Putamen (tissue), 1 donor: ENCODE results near the gene NBAS.
"Not testable (repeated sequence)": the region's sequence is repeated elsewhere in the genome, so short reads cannot be mapped to it uniquely, and the experiment has no call there.

Experiments
- DNase-seq: peaks from one replicate; pipeline ENCODE4 v3.0.0-alpha.2; 2016; ENCODE audit warnings: low spot score

NBAS gene

DNA sequence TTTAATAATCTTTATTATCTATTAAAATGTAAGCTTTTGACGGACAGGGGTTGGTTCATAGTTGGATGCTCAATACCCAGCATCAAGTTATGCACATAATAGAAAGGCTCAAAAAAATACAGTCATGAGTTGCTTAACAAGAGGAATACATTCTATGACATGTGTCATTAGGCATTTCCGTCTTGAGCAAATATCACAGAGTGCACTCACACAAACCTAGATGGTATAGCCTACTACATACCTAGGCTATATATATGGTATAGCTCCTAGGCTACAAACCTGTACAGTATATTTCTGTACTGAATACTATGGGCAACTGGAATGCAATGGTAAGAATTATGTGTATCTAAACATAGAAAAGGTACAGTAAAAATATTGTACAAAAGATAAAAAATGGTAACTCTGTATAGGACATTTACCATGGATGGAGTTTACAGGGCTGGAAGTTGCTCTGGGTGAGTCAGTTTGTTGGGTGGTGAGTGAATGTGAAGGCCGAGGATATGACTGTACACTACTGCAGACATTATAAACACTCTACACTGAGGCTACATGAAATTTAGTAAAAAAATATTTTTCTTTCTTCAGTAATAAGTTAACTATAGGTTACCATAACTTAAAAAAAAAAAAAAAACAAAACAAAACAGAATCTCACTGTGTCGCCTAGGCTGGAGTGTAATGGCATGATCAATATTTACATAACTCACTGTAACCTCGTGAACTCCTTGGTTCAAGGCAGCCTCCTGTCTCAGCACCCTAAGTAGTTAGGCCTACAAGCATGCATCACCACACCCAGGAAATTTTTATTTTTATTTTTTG lies 201.2 kb downstream of the NBAS start:
- no peak for DNase-seq

DNA sequence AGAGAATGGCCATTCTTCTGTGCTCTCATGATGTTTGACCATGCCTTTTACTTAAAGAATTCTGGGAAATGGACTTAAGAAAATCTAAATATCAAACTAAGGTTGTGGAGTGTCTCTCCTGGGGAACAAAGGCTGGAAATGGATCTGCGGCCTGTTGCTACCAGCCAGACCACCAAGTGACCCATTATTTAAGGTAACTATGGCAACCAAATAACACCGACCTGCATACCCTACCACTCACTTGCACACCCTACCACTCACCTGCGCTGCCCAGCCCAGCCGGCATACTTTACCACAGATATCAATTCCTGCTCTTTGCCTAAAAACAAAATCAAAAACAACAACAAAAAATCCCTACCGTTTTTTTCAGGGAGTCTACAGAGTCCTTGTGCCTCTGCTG lies 203.2 kb downstream of the NBAS start:
- no peak for DNase-seq

DNA sequence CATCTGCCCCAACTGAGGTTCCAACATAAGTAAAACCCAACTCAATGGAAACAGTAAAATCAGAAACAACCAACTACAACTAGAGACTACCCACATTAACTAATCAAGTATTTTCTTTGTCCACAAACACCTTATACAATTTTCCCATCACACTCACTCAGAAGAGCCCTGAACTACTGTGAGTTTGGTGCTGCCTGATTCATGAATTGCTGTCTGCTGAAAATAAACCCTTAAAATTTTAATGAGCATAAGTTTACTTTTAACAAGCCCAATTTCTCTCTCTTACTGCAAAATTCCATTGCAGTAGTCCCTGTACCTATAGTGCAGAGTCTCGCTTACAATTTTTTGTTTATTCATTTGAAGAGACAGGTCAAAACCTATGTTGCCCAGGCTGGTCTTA lies 203.9 kb downstream of the NBAS start:
- DNase-seq = no peak

DNA sequence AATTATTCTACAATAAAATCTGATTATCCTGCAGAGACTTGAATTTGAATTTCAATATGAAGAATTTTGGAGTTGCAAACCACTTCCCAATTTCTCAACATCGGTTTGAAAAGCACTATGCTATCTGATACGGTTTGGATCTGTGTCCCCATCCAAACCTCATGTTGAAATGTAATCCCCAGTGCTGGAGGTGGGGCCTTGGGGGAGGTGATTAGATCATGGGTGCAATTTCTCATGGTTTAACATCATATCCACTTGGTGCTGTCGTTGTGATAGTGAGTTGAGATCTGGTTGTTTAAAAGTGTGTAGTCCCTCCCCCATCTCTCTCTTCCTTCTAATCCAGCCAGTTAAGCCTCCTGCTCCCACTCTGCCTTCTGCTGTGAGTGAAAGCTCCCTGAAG lies 205.7 kb downstream of the NBAS start:
- no peak for DNase-seq

DNA sequence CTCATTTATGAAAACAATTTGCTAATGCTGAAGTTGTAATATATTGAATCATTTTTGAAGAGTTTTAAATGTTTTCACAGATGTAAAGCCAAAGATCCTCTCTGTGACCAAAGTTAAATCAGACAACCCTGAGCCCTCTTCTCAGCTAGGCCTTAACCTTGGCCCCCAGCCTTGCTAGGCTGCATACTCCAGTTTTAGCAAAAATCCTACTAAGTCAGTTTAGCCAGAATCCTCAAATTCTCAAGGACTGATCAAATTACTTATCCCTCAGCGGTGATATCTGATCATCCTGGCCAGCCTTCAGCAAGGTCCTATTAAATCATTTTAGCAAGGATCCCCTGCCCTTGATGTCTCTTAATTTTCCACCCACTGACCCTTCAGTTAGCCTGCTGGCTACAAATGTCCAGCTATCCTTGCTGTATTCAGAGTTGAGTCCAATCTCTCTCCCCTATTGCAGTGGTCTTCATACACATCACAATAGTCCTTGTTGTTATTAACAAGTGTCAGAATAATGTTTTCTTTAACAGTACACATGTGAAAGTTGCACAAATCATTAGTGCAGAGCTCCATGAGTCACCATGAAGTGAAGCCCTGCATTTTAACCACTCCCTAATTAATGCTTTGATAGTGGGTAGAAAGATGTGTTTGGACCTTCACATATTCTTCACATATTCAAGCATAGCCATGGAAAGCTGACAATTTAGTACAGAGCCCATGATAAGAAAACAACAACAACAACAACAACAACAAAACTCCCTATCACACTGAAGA lies 206.4 kb downstream of the NBAS start:
- DNase-seq = no peak

DNA sequence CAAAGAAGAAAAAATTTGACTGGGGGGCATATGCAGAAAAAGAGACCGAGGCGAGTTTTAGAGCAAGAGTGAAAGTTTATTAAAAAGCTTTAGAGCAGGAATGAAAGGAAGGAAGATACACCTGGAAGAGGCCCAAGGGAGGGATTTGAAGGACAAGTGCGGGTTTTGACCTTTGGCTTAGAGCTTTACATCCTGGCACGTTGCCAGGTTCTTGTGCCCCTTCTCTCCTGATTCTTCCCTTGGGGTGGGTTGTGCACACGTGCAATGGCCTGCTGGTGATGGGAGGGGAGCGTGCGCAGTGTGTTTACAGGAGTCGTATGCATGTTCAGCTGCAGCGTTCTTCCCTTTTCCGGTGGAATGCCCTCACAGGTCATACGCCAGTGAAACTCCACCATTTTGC lies 208.8 kb downstream of the NBAS start:
- DNase-seq = no peak

DNA sequence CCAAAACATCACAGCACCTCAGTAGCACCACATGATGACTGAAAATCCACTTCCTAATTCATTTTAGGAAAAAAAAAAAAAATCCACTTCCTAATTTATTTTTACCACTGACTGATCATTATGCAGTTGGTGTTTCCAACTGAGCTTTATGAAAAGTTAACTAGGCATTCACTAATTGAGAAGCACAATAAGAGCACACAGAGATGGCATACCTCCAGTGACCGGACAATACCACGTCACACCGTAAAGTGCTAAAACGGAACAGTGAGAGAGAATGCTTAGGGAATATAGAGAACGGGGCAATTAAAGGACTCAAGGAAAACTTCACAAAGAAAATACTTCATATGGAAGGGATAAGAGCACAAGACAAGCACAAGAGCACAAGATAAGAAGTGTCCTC lies 212.5 kb downstream of the NBAS start:
- no peak for DNase-seq

DNA sequence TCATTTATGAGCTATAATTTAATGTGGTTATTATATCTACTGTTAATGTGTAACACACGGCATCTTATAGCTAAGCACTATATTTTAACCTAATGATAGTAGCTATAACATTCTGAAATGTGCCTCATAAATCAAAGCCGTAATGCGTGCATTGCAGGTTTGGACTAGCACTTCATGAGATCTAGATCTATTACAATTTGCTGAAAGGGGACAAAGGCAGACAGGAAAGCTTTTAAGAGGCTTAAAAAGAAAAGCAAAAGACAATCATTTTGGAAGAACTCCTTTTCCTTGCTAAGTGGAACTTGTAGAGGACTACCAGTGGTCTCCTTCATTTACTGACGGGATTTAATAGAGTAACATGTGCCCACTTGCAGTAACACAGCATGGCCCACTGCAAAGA lies 213.1 kb downstream of the NBAS start:
- no peak for DNase-seq

DNA sequence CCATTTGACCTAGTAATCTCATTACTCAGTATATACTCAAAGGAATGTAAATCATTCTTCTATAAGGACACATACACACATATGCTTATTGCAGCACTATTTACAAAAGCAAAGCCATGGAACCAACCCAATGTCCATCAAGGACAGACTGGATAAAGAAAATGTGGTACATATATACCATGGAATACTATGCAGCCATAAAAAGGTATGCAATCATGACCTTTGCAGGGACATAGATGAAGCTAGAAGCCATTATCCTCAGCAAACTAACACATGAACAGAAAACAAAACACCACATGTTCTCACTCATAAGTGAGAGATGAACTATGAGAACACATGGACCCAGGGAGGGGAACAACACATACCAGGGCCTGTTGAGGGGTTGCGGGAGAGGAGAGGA lies 214.5 kb downstream of the NBAS start:
- DNase-seq = no peak

DNA sequence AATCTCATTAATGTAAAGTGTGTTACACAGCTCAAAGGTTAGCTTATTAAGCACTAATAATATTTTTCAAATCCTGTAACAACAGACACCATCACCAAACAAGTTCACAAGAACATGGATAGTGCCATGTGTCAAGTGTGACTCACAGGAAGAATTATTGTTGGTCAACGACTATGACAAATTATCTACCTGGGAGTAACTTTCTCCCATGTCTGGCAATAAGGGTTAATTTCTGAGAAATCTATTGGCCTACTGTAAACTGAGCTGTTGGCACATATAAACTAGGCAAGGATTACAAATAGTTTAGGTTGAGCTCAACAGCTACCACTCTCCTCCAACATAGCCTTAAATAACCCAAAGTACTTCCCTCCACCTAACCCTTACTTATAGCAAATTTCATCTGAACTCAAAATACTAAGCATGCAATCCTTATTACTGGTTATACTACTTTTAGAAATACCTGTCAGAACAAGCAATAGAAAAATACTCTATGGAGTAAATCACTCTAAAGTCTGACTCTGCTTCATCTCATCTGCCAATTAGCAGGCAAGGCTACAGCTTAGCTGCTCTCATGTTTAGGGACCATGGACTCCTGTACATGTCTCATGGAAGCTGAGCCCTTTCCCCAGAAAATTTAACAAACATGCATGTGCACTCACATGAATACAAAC lies 223.0 kb downstream of the NBAS start:
- no peak for DNase-seq

DNA sequence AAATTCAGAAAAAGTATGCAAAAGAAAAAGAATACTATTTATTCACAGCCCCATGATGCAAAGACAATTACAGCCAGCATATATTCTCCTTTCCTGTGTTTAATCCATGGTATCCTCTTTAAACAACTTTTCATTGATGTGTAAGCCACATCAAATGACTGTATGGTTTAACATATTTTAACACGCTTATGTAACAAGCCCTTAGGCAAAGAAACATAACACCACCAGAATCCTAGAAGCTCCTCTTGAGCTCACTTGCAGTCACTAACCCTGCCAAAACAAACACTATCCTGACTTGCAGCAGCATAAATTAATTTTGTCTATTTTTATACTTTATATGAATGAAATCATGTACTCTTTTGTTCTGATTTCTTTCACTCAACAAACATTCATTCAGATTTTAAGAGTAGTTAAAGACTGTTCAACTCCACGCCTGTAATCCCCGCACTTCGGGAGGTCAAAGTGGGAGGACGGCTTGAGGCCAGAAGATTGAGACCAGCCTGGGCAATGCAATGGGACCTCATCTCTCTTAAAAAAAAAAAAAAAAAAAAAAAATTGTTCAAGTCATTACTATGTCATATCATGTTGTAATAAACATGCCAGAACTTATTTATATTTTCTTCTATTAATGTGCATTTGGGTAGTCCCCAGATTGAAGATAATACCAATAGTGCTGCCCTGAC lies 226.3 kb downstream of the NBAS start:
- no peak for DNase-seq

DNA sequence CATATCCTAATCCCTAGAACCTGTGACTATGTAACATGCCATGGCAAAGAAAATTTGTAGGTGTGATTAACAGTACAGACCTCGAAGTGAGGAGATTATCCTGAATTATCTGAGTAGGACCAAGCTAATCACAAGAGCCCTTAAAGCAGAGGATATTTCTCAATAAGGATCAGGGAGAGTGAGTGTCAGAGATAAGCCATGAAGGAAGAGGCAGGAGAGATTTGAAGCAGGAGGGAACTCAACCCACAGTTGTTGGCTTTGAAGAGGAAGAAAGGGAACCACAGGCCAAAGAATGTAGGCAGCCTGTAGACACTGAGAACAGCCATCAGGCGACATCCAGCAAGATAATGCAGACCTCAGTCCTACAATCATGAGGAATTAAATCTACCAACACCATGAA lies 229.3 kb downstream of the NBAS start:
- no peak for DNase-seq

DNA sequence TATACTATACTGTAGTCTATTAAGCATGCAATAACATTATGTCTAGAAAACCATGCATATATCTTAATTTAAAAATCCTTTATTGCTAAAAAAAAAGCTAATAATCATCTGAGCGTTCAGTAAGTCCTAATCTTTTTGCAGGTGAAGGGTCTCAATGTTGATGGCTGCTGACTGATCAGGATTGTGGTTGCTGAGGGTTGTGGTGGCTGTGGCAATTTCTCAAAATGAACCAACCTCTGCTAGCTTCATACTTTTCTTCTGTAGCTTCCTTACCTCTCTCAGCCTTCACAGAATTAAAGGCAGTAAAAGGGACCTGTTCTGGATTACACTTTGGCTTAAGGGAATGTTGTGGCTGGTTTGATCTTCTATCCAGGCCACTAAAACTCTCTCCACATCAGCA lies 235.8 kb downstream of the NBAS start:
- DNase-seq = no peak

DNA sequence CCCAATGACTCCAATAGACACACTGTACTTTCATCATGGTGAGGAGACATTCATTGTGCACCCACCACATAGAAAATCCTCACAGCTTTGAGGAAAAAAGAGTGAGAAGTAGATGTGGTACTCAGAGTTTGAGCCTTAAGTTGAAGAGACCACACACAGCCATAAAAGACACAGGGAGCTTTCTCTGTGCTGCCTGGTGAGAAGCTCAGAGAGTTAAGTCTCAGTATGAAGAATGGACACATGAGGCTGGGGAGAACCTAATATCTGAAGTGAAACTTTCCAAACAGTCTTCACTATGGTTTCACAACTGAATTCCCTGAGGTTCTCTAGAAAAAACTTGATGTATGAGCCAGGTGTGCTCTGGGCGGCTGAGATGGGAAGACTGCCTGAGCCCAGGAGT lies 237.9 kb downstream of the NBAS start:
- no peak for DNase-seq

DNA sequence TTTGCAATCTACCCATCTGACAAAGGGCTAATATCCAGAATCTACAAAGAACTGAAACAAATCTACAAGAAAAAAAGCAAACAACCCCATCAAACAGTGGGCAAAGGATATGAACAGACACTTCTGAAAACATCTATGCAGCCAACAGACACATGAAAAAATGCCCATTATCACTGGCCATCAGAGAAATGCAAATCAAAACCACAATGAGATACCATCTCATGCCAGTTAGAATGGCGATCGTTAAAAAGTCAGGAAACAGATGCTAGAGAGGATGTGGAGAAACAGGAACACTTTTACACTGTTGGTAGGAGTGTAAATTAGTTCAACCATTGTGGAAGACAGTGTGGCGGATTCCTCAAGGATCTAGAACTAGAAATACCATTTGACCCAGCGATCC lies 239.7 kb downstream of the NBAS start:
- DNase-seq = not testable (repeated sequence)

DNA sequence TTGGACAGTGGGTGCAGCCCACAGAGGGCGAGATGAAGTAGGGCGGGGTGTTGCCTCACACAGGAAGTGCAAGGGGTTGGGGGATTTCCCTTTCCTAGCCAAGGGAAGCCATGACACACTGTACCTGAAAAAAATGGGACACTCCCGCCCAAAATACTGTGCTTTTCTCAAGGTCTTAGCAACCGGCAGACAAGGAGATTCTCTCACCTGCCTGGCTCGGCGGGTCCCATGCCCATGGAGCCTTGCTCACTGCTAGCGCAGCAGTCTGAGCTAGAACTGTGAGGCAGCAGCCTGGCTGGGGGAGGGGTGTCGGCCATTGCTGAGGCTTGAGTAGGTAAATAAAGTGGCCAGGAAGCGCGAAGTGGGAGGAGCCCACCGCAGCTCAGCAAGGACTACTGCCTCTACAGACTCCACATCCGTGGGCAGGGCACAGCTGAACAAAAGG lies 244.7 kb downstream of the NBAS start:
- DNase-seq = no peak

DNA sequence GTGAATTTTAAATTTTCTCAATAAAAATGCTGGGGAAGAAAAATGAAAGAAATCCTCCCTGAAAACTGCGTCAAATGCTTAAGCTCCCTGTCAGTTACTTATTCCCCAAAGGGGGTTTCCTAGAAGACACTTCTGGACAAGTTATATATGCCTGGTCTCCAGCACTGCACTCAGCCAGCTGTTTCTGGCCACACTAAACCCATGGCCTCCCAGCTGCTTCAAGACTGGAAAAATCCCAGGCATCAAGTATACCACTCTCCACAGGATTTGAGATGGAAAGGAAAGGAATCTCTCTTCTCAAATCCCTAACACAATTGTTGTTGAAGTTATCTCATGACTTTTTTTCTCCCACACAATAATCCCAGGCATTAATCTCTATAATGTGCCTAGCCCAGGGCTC lies 245.7 kb downstream of the NBAS start:
- DNase-seq = no peak

DNA sequence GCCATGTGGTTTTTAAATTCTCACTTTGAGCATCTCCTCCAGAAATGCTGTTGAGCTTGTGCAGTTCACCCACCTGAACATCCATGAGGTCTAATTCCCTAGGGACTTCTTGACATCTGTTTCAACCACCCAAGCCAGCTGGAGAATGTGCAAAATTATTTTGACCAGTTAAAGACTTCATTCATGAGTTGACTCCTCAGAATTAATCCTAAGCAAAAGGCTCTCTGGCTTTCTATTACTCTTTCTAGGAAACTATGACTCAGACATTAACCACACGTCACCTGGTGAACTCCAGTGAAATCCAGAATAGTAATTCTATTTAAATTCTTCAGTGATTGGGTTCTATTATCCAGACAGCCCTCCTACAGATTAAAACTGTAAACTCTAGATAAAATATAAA lies 247.5 kb downstream of the NBAS start:
- DNase-seq = no peak

DNA sequence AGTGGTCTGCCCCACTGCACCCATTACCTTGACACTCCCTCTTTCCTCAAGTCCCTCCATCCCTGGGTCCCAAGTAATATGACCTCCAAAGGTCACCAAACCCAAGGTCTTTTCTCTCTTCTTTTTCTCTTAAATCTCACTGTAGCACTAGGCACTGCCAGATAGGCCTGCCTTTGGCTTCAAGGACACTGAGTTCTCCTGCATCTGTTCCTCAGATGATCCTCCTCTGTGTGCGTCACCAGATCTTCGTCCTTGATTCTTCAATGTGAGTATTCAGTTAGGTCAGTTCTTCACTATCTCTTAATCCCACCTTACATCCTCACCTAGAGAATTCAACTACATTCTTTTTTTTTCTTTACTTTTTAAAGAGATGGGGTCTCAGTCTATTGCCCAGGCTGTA lies 249.2 kb downstream of the NBAS start:
- no peak for DNase-seq

DNA sequence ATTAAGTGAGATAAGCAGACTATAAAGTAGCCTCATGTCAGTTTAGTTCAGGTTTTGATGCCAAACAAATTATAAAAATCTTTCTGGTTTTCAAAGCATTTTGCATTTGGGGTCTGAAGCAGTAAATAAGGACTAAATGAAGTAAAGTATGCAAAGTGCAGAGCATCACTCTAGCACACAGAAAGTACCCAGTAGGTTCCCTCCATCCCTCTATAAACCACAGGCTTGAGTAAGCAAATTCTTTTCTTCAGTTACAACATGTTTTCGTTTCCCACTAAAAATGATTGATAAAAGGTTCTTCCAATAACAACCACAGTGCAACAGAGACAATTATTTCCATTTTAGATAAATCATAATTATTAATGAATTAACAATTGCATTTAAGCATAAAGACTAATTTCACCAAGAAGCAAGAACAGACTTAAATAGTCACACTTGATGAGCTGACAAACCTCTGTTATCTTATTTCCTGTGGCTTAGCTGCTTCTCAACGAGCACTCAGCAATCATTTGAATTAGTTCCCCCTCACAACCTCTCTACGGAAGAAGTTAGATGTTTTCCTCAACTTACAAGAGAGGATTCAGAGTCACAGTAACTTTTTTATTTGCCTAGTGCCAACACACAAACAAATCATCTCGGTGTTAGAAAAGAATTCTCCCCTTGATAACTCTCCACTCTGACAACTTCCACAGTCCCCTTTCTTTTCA lies 249.8 kb downstream of the NBAS start:
- no peak for DNase-seq

DNA sequence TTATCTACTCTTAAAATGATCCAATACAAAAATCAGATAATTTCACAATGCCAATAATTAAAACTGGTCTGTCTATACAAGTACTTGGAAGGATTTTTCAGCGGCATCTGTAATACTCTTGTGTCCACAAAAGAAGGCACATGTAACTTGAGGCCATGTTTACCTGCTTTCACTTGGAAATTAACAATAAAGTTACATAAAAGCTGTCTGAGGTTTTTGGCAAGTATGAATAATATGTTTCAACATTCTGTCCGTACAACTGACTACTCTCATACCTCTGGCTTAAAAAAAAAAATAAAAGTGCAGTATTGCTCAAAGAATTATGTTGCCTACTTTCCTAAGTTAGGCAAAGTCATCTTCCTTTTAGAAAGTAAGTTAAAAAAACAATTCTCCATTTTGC lies 253.6 kb downstream of the NBAS start:
- no peak for DNase-seq

DNA sequence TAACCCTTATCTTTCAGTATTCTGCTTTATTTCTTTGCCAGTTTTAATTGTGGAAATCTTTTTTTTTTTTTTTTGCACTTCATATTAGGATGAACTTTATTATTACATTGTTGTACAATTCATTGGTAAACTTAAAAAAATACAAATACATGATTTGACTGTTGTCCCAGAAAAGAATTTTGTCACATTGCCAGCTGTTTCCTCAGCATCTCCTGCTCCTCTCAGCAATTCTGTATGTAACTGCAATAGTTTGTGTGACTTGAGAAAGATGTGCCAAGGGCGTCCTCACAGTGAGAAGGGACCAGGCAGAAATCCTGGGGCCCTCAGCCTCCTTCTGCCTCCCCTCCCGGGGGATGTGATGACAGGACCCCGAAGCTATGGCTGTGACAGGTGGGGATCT lies 254.4 kb downstream of the NBAS start:
- no peak for DNase-seq
